ENCODE data around the gene SEZ6.

DNA sequence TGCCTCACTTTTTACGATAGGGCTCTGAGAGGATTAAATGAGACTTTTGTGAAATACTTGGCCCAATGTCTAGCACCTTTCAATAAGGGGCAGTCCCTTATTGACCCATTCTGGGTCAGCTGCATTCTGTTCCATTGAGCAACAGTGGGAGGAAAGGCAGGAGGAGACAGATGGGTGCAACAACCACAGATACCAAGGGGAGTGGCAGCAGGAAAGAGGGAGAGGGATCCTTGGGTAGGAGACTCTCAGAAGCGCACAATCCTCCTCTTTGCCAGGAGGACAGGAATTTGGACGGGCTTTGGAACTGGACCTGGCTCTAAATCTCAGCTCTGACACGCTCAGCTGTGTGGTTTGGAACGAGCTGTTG lies 40.6 kb upstream of the SEZ6 start:
- TF ChIP-seq, protein P1, sequence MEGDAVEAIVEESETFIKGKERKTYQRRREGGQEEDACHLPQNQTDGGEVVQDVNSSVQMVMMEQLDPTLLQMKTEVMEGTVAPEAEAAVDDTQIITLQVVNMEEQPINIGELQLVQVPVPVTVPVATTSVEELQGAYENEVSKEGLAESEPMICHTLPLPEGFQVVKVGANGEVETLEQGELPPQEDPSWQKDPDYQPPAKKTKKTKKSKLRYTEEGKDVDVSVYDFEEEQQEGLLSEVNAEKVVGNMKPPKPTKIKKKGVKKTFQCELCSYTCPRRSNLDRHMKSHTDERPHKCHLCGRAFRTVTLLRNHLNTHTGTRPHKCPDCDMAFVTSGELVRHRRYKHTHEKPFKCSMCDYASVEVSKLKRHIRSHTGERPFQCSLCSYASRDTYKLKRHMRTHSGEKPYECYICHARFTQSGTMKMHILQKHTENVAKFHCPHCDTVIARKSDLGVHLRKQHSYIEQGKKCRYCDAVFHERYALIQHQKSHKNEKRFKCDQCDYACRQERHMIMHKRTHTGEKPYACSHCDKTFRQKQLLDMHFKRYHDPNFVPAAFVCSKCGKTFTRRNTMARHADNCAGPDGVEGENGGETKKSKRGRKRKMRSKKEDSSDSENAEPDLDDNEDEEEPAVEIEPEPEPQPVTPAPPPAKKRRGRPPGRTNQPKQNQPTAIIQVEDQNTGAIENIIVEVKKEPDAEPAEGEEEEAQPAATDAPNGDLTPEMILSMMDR (IDR thresholded peaks at IDR 0.05; ENCODE audit: low read depth, low read length), result no peak
- TF ChIP-seq EZH2phosphoT487 (IDR thresholded peaks at IDR 0.05; ENCODE audit: low read depth), result no peak

All from OCI-LY3 (cell line).